GM23338 (cell line): Measurements from ENCODE around the gene OMA1. TPM values are rescaled to one million over a fixed set of nuclear protein-coding genes. Genes with fewer than 3 reads are reported as not detected.

Experiments used
- ATAC-seq: fragments of 200-7000 bp; cut with Tn5 transposase; 3 replicates; pipeline ENCODE4 v1.9.1; 2020
- DNase-seq: peaks from one replicate; pipeline ENCODE4 v3.0.0-alpha.2; 2015; ENCODE audit warnings: low spot score
- H2AFZ ChIP-seq: fragments of 200-600 bp; sonication (generic); 2 replicates; pipeline ENCODE4 v1.8.0; 2016; ENCODE audit warnings: antibody characterized with exemption, mild to moderate bottlenecking, moderate library complexity
- H3F3A ChIP-seq: fragments of 200-600 bp; sonication (generic); replicated peaks from 2 replicates; pipeline ENCODE4 v1.8.0; 2017; ENCODE audit warnings: antibody characterized with exemption, mixed run types, low read depth
- H3K27ac ChIP-seq: fragments of 200-600 bp; sonication (generic); 2 replicates; pipeline ENCODE4 v1.6.1; 2016; ENCODE audit warnings: low read depth
- H3K27me3 ChIP-seq: fragments of 200-600 bp; sonication (generic); 2 replicates; pipeline ENCODE4 v1.8.0; 2016; ENCODE audit warnings: mild to moderate bottlenecking, mixed run types, moderate library complexity; ENCODE audit not compliant: insufficient read depth
- H3K36me3 ChIP-seq: fragments of 200-600 bp; sonication (generic); 2 replicates; pipeline ENCODE4 v1.8.0; 2016; ENCODE audit warnings: mild to moderate bottlenecking; ENCODE audit not compliant: insufficient read depth
- H3K4me1 ChIP-seq: fragments of 200-600 bp; sonication (generic); 2 replicates; pipeline ENCODE4 v1.8.0; 2016; ENCODE audit warnings: mild to moderate bottlenecking, moderate library complexity; ENCODE audit not compliant: insufficient read depth
- H3K4me2 ChIP-seq: fragments of 200-600 bp; sonication (generic); 2 replicates; pipeline ENCODE4 v1.7.1; 2017; ENCODE audit warnings: mixed run types
- H3K4me3 ChIP-seq: fragments of 200-600 bp; sonication (generic); 2 replicates; pipeline ENCODE4 v1.6.1; 2016; ENCODE audit warnings: mixed run types
- H3K79me2 ChIP-seq: fragments of 200-600 bp; sonication (generic); replicated peaks from 2 replicates; pipeline ENCODE4 v1.8.0; 2017; ENCODE audit warnings: mild to moderate bottlenecking; ENCODE audit not compliant: insufficient read depth
- H3K9me2 ChIP-seq: fragments of 200-600 bp; sonication (generic); 2 replicates; pipeline ENCODE4 v1.8.0; 2017; ENCODE audit not compliant: insufficient read depth
- H4K20me1 ChIP-seq: fragments of 200-600 bp; sonication (generic); replicated peaks from 2 replicates; pipeline ENCODE4 v1.8.0; 2017; ENCODE audit warnings: mild to moderate bottlenecking; ENCODE audit not compliant: insufficient read depth
- H3K27ac Mint-ChIP-seq: 2 replicates; pipeline ENCODE4 v1.8.0; 2020; ENCODE audit warnings: inconsistent platforms, mild to moderate bottlenecking, moderate library complexity, mixed read lengths
- H3K27me3 Mint-ChIP-seq: 3 replicates; pipeline ENCODE4 v1.8.0; 2022; ENCODE audit warnings: low read depth, mild to moderate bottlenecking, moderate library complexity, mixed read lengths, inconsistent platforms; ENCODE audit not compliant: insufficient read depth, poor library complexity
- H3K36me3 Mint-ChIP-seq: 3 replicates; pipeline ENCODE4 v1.8.0; 2021; ENCODE audit warnings: low read depth, mild to moderate bottlenecking, inconsistent platforms, moderate library complexity, mixed read lengths
- H3K4me1 Mint-ChIP-seq: 3 replicates; pipeline ENCODE4 v1.8.0; 2020; ENCODE audit warnings: mild to moderate bottlenecking, inconsistent platforms, mixed read lengths
- H3K4me3 Mint-ChIP-seq: 3 replicates; pipeline ENCODE4 v1.8.0; 2021; ENCODE audit warnings: moderate library complexity, mild to moderate bottlenecking, inconsistent platforms, mixed read lengths
- H3K9me3 Mint-ChIP-seq: 3 replicates; pipeline ENCODE4 v1.8.0; 2020; ENCODE audit warnings: moderate library complexity, mild to moderate bottlenecking, inconsistent platforms, mixed read lengths
- CREB1 ChIP-seq: fragments of 250-450 bp; sonication (Bioruptor Pico); IDR thresholded peaks from 2 replicates; pipeline ENCODE4 v1.5.0; 2020; ENCODE audit warnings: low read depth, mild to moderate bottlenecking, moderate library complexity
- CTCF ChIP-seq, 2 experiments: fragments of 200-600 bp in 1 of 2; sonication (generic) in 1 of 2; conservative IDR thresholded peaks; 2 replicates each; pipeline versions ENCODE4 v1.5.1 to v1.6.1; 2016 to 2017; ENCODE audit warnings: antibody characterized with exemption in 2 of 2, low read depth in 2 of 2, mild to moderate bottlenecking in 2 of 2, moderate library complexity in 1 of 2
- ETS1 ChIP-seq: IDR thresholded peaks from 2 replicates; pipeline ENCODE4 v1.6.1; 2016; ENCODE audit warnings: antibody characterized with exemption
- EZH2 ChIP-seq: fragments of 200-600 bp; sonication (generic); IDR thresholded peaks from one replicate; pipeline ENCODE4 v1.8.0; 2017; ENCODE audit warnings: antibody characterized with exemption, mild to moderate bottlenecking, low read depth; ENCODE audit not compliant: unreplicated experiment
- EZH2phosphoT487 ChIP-seq: fragments of 200-600 bp; sonication (generic); IDR thresholded peaks from one replicate; pipeline ENCODE4 v1.8.1; 2018; ENCODE audit warnings: antibody characterized with exemption; ENCODE audit not compliant: unreplicated experiment
- JUNB ChIP-seq: IDR thresholded peaks from one replicate; pipeline ENCODE4 v1.6.1; 2016; ENCODE audit warnings: antibody characterized with exemption; ENCODE audit not compliant: unreplicated experiment
- NANOG ChIP-seq: IDR thresholded peaks from 2 replicates; pipeline ENCODE4 v1.6.1; 2016; ENCODE audit warnings: antibody characterized with exemption, borderline replicate concordance
- POLR2AphosphoS5 ChIP-seq: IDR thresholded peaks from 2 replicates; pipeline ENCODE4 v1.6.1; 2016; ENCODE audit warnings: antibody characterized with exemption, low read depth
- REST ChIP-seq: IDR thresholded peaks from one replicate; pipeline ENCODE4 v1.6.1; 2018; ENCODE audit warnings: antibody characterized with exemption; ENCODE audit not compliant: unreplicated experiment
- STAT1 ChIP-seq: IDR thresholded peaks from one replicate; pipeline ENCODE4 v1.6.1; 2016; ENCODE audit warnings: antibody characterized with exemption; ENCODE audit not compliant: unreplicated experiment
- ZNF114 ChIP-seq: fragments of 250-450 bp; sonication (Bioruptor Pico); IDR thresholded peaks from 2 replicates; pipeline ENCODE4 v1.5.0; 2020; ENCODE audit warnings: mild to moderate bottlenecking, moderate library complexity
- ZNF331 ChIP-seq: fragments of 250-450 bp; sonication (Bioruptor Pico); IDR thresholded peaks from 2 replicates; pipeline ENCODE4 v1.5.0; 2020; ENCODE audit warnings: low read depth, mild to moderate bottlenecking, moderate library complexity
- ZNF462 ChIP-seq: fragments of 250-450 bp; sonication (Bioruptor Pico); IDR thresholded peaks from 2 replicates; pipeline ENCODE4 v1.5.0; 2020; ENCODE audit warnings: mild to moderate bottlenecking, moderate library complexity
- polyA plus RNA-seq: library from polyadenylated mRNA; unstranded; fragments of >200 nt; fragmentation: Nextera tagmentation; extraction: Ambion mirVana; gene quantifications from 2 replicates; pipeline ENCODE4 v1.2.1, GENCODE V29; 2016
- total RNA-seq: library from RNA; depleted of rRNA; stranded (reverse); fragments of >200 nt; shearing (Covaris generic); gene quantifications from 2 replicates; pipeline ENCODE4 v1.2.3, GENCODE V29; 2014

Gene OMA1
- total and polyA plus RNA-seq, 2 experiments from 2014 or later, result 21.3 to 33.1 TPM

GRCh38 chr1:58469476-58469875 is 77.0 kb downstream of the OMA1 start:
- no peak overlapping the region for H3K4me2 ChIP-seq
- no peaks in the 10 kb centered on the region for H3K27me3 Mint-ChIP-seq
- peaks cover 10% of the 10 kb centered on the region for H3K4me1 ChIP-seq

More at GRCh38 chr1:58469476-58469875, 77.0 kb downstream of the OMA1 start:
- no peaks in the 10 kb centered on the region for H3K9me3 Mint-ChIP-seq
- H3K36me3 Mint-ChIP-seq, result no peaks in the 10 kb centered on the region
- Histone ChIP-seq H3K9me2 (no peaks in the 10 kb centered on the region), H4K20me1 (no peaks in the 10 kb centered on the region), H3K36me3 (no peaks in the 10 kb centered on the region), H3K79me2 (no peaks in the 10 kb centered on the region), H3K4me3 (no peak overlapping the region), H3F3A (no peaks in the 10 kb centered on the region), H3K27me3 (no peaks in the 10 kb centered on the region), H3K27ac (no peak overlapping the region), H2AFZ (no peak overlapping the region; the same call in 1 of the 2 replicates)
- no peak overlapping the region for H3K27ac Mint-ChIP-seq
- peaks cover 22% of the 10 kb centered on the region for H3K4me1 Mint-ChIP-seq
- ATAC-seq, result no peak
- no peak overlapping the region for H3K4me3 Mint-ChIP-seq
- no peak for DNase-seq
- TF ChIP-seq REST (no peak), POLR2AphosphoS5 (no peak), EZH2phosphoT487 (no peak), EZH2 (no peak), ZNF331 (CRISPR knock-in tag) (no peak), ETS1 (no peak), NANOG (no peak), CREB1 (CRISPR knock-in tag) (no peak), ZNF462 (CRISPR knock-in tag) (no peak), STAT1 (no peak), ZNF114 (no peak), JUNB (no peak), CTCF (conservative IDR thresholded peaks at IDR 0.05; ENCODE audit: low read depth in 2 of 2) (no peak)
